Gastrocnemius medialis (tissue), 4 donors: ENCODE results near the gene MAN1C1. TPM values are rescaled to one million over a fixed set of nuclear protein-coding genes. Genes with fewer than 3 reads are reported as not detected.
"Not testable (repeated sequence)": the region's sequence is repeated elsewhere in the genome, so short reads cannot be mapped to it uniquely, and the experiment has no call there.

Experiments
- ATAC-seq, 2 donors: fragments of 150-250 bp; one replicate each; pipeline ENCODE4 v1.9.1; 2016
- DNase-seq, 2 donors: peaks; one replicate each; pipeline ENCODE4 v3.0.0-alpha.2; 2019
- H3K27ac ChIP-seq, 4 donors: fragments of 200-600 bp; sonication (generic); 1 replicate in 1 of 4; 2 replicates in 3 of 4; pipeline ENCODE4 v1.5.1; 2016 to 2018; ENCODE audit warnings: mild to moderate bottlenecking in 2 of 4, moderate library complexity in 1 of 4
- H3K27me3 ChIP-seq, 3 donors: fragments of 200-600 bp; sonication (generic) in 2 of 3; 1 replicate in 1 of 3; 2 replicates in 2 of 3; pipeline versions ENCODE4 v1.5.1 to v1.6.0; 2016 to 2019; ENCODE audit warnings: mild to moderate bottlenecking in 1 of 3, moderate library complexity in 1 of 3
- H3K36me3 ChIP-seq, 2 donors: fragments of 200-600 bp; sonication (generic) in 1 of 2; one replicate each; pipeline ENCODE4 v1.5.1; 2017 to 2018
- H3K4me1 ChIP-seq, 2 donors: fragments of 200-600 bp; sonication (generic) in 1 of 2; one replicate each; pipeline ENCODE4 v1.5.1; 2016 to 2017; ENCODE audit warnings: mild to moderate bottlenecking in 2 of 2
- H3K4me3 ChIP-seq, 4 donors: fragments of 200-600 bp; sonication (generic) in 3 of 4; 1 replicate in 1 of 4; 2 replicates in 3 of 4; pipeline ENCODE4 v1.5.1; 2016 to 2019; ENCODE audit warnings: mild to moderate bottlenecking in 2 of 4
- H3K9me3 ChIP-seq, 3 donors: fragments of 200-600 bp; sonication (generic) in 2 of 3; 1 replicate in 1 of 3; 2 replicates in 2 of 3; pipeline ENCODE4 v1.5.1; 2016 to 2019
- CTCF ChIP-seq, 5 experiments: fragments of 450-650 bp in 3 of 5; fragments of 200-600 bp in 2 of 5; sonication (generic) in 2 of 5; IDR thresholded peaks in 4 of 5; conservative IDR thresholded peaks in 1 of 5; 1 replicate in 4 of 5; 2 replicates in 1 of 5; pipeline ENCODE4 v1.5.1; 2016 to 2019; ENCODE audit warnings: antibody characterized with exemption in 5 of 5, mild to moderate bottlenecking in 3 of 5, moderate library complexity in 3 of 5
- POLR2A ChIP-seq, 2 donors: fragments of 450-650 bp; IDR thresholded peaks; one replicate each; pipeline ENCODE4 v1.6.1; 2017; ENCODE audit warnings: antibody characterized with exemption in 2 of 2, mild to moderate bottlenecking in 2 of 2, moderate library complexity in 2 of 2
- in situ Hi-C, 4 donors: fragments of 200-750 bp; cut with MboI; loops; one replicate each; pipeline versions ENCODE4 v1.15.0 to v1.8.0; 2017; ENCODE audit warnings: low sequenced_read_pairs in 4 of 4
- intact Hi-C: fragments of 100-400 bp; cut with DNase I; formaldehyde crosslinking; loops from one replicate; pipeline ENCODE4 v1.15.1; 2023; ENCODE audit warnings: low total_unique reads
- total RNA-seq, 4 donors: library from RNA; depleted of rRNA; stranded (reverse); fragments of >200 nt; gene quantifications; one replicate each; pipeline versions ENCODE4 v1.1.0 to v1.2.3, GENCODE V29; 2016

MAN1C1 gene
- total RNA-seq, 4 donors from 2014 or later = 2.0 to 4.4 (median 2.5) TPM

- Histone ChIP-seq H3K27ac (peak overlapping the region; percentile 40 to 74 (median 62)), H3K36me3 (no peaks in the 10 kb centered on the region), H3K4me3 (no peak overlapping the region), H3K4me1 (peaks cover 32 to 41% of the 10 kb centered on the region in 2 donors), H3K9me3 (no peaks in the 10 kb centered on the region), H3K27me3 (no peaks in the 10 kb centered on the region)
- DNase-seq (peak in 1 of 2 donors; percentile 42), ATAC-seq (peak in 1 of 2 donors; percentile 7)
- in situ Hi-C loops (no loop called here), intact Hi-C loops (loop anchor here (5.0 kb wide), 2 partner anchors 127 to 147 kb away; no protein-coding TSS in a partner anchor)
- no peak for TF ChIP-seq CTCF (IDR thresholded peaks at IDR 0.05 in 4 of 5, conservative IDR thresholded peaks at IDR 0.05 in 1 of 5)
- no peak for TF ChIP-seq POLR2A (IDR thresholded peaks at IDR 0.05)
These were observed 77.8 kb downstream of the MAN1C1 start for GRCh38 chr1:25694167-25695007.

GRCh38 chr1:25695090-25695770 is 78.6 kb downstream of the MAN1C1 start:
- TF ChIP-seq CTCF (IDR thresholded peaks at IDR 0.05 in 4 of 5, conservative IDR thresholded peaks at IDR 0.05 in 1 of 5) (peak in 1 of 5 experiments; percentile 20), POLR2A (IDR thresholded peaks at IDR 0.05) (no peak)
- Histone ChIP-seq H3K27me3 (no peaks in the 10 kb centered on the region), H3K36me3 (no peaks in the 10 kb centered on the region), H3K4me1 (peaks cover 40 to 44% of the 10 kb centered on the region in 2 donors), H3K9me3 (no peaks in the 10 kb centered on the region), H3K4me3 (no peak overlapping the region), H3K27ac (peak overlapping the region; percentile 48 to 76 (median 70))
- DNase-seq = peak; percentile 75 to 85
- peak; percentile 75 to 77 for ATAC-seq
- intact Hi-C loops = loop anchor here (5.0 kb wide), 2 partner anchors 128 to 148 kb away; no protein-coding TSS in a partner anchor
- in situ Hi-C loops = no loop called here

GRCh38 chr1:25695771-25696311 is 79.2 kb downstream of the MAN1C1 start:
- DNase-seq = peak in 1 of 2 donors; percentile 49
- TF ChIP-seq CTCF (IDR thresholded peaks at IDR 0.05 in 4 of 5, conservative IDR thresholded peaks at IDR 0.05 in 1 of 5) = no peak
- TF ChIP-seq POLR2A (IDR thresholded peaks at IDR 0.05) = no peak
- in situ Hi-C loops (no loop called here), intact Hi-C loops (loop anchor here (5.0 kb wide), 2 partner anchors 129 to 149 kb away; no protein-coding TSS in a partner anchor)
- Histone ChIP-seq H3K4me1 (peaks cover 46 to 51% of the 10 kb centered on the region in 2 donors), H3K36me3 (no peaks in the 10 kb centered on the region), H3K27me3 (no peaks in the 10 kb centered on the region), H3K4me3 (no peak overlapping the region), H3K9me3 (no peaks in the 10 kb centered on the region), H3K27ac (peak overlapping the region; percentile 48 to 76 (median 70))
- peak; percentile 14 to 27 for ATAC-seq

- H3K9me3 ChIP-seq, H3K4me3 ChIP-seq, DNase-seq, H3K36me3 ChIP-seq, H3K27me3 ChIP-seq, ATAC-seq, in situ Hi-C loops: not testable (repeated sequence)
- Histone ChIP-seq H3K4me1 (peaks cover 54 to 57% of the 10 kb centered on the region in 2 donors), H3K27ac (peak overlapping the region in 2 of 4 donors; percentile 67 to 74)
- intact Hi-C loops = loop anchor here (5.0 kb wide), 2 partner anchors 129 to 149 kb away; no protein-coding TSS in a partner anchor
These were observed 80.1 kb downstream of the MAN1C1 start for GRCh38 chr1:25696643-25697042.
